GM12875 (cell line): ENCODE measurements around the gene MLPH.

Source experiments
- H3K4me3 ChIP-seq: one replicate; pipeline ENCODE4 v1.5.1; 2011; ENCODE audit warnings: low read depth, low read length, control low read depth
- CTCF ChIP-seq: IDR thresholded peaks from 2 replicates; pipeline ENCODE4 v1.5.1; 2011; ENCODE audit warnings: low read depth, mild to moderate bottlenecking, control low read depth, inconsistent platforms, low read length, moderate library complexity, borderline replicate concordance; ENCODE audit not compliant: insufficient read depth

The MLPH gene

GRCh38 chr2:237557633-237558015, 70.6 kb downstream of the MLPH start:
- H3K4me3 ChIP-seq = no peak overlapping the region
- TF ChIP-seq CTCF = no peak

GRCh38 chr2:237558961-237559641, 72.0 kb downstream of the MLPH start:
- no peak overlapping the region for H3K4me3 ChIP-seq
- TF ChIP-seq CTCF = no peak

- no peak for TF ChIP-seq CTCF
- no peak overlapping the region for H3K4me3 ChIP-seq
Observed at GRCh38 chr2:237561221-237561620, 74.2 kb downstream of the MLPH start.

GRCh38 chr2:237563816-237564215, 76.8 kb downstream of the MLPH start:
- TF ChIP-seq CTCF = no peak
- no peak overlapping the region for H3K4me3 ChIP-seq

GRCh38 chr2:237564526-237565131, 77.6 kb downstream of the MLPH start:
- no peak overlapping the region for H3K4me3 ChIP-seq
- no peak for TF ChIP-seq CTCF

GRCh38 chr2:237565974-237566373, 78.9 kb downstream of the MLPH start:
- no peak for TF ChIP-seq CTCF
- no peak overlapping the region for H3K4me3 ChIP-seq
